Stimulated activated CD8-positive, alpha-beta memory T cell treated with anti-CD3 and anti-CD28 coated beads, Interleukin-12 subunit alpha, Interleukin-12 subunit beta, amount 100 ng/mL, for 4 hours (primary cell): Measurements from ENCODE around the gene THG1L.
"Not testable (repeated sequence)": the region's sequence is repeated elsewhere in the genome, so short reads cannot be mapped to it uniquely, and the experiment has no call there.

Experiments
- DNase-seq: peaks from one replicate; pipeline ENCODE4 v3.0.0-alpha.2; 2020; ENCODE audit warnings: low read depth

THG1L gene

DNA sequence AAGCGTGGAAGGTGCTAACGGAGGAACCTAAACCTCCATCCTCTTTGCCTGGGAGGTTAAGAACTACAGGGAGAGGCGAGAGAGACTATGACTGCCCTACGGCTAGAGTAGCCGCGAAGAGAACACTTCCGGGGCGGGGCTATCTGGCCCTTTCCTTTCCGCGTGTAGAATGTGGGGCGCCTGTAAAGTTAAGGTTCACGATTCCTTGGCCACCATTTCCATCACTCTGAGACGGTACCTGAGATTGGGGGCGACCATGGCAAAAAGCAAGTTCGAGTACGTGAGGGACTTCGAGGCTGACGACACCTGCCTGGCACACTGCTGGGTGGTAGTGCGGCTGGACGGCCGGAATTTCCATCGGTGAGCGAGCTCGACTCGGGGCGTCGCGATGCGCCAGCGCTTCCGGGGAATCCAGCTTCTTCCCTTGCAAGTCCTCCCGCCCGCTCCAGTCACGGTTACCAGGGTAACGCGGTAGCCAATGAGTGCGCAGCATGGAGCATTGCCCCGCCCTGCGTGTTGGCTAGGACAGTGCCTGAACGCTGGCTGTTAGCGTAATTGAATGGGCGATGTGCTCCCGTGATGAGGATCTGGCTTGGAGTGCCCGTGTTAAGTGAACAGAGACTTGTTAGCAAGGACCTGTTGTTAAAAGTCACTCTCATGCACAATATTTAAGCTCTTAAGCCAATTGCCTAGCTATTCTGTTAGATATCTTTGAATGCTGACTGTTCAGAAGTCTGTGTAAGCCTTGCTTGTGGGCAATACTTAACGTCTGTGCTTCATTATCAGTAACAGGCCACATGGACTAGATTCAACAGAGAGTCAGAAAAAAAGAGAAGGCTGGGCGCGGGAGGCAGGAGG is at the start of gene THG1L:
TSS of gene THG1L (plus strand) at position 149 of the 858 bp plus-strand sequence. CDS start at position 170, 21 bp downstream.
- peak; percentile 97 for DNase-seq

DNA sequence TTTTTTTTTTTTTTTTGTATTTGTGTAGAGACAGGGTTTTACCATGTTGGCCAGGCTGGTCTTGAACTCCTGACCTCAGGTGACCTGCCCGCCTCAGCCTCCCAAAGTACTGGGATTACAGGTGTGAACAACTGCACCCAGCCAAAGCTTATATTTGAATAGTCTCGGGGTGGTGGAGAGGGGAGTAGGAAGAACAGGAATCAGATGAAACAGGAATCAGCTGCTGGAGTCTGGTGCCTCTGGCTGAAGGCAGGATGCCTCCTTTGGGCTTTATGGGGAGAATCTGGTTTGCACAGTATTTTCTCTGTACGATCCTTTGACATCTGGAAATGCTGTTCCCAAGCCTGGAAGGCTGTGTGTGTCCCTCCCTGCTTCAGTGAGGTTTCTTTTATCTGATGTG is 49.0 kb upstream of the THG1L start:
- no peak for DNase-seq

DNA sequence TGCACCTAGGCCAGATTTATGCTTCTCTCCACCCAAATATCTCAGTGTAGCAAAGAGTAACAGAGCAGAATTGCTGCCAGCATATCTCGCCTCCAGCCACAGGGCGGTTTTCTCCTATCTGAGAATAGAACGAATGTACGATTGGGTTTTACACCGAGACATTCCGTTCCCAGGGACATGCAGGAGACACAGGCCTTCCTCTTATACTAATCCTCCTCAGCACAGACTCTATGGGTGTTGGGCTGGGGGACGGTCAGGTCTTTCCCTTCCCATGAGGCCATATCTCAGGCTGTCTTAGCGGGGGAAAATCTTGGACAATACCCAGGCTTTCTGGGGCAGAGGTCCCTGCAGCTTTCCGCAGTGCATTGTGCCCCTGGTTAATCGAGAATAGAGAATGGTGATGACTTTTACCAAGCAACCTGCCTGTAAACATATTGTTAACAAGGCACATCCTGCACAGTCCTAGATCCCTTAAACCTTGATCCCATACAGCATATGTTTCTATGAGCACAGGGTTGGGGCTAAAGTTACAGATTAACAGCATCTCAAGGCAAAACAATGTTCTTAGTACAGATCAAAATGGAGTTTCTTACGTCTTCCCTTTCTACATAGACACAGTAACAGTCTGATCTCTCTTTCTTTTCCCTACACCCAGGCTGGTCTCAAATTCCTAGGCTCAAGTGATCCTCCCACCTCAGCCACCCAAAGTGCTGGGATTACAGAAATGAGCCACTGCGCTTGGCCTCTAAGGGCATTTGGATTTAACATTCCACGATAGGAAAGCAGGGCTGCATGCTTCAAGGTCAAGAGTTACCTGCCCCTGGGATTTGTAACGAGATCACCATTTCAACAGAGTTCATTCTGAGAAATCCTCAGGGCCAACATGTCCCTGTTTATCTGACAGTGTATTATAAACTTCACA is 44.7 kb upstream of the THG1L start:
- not testable (repeated sequence) for DNase-seq

DNA sequence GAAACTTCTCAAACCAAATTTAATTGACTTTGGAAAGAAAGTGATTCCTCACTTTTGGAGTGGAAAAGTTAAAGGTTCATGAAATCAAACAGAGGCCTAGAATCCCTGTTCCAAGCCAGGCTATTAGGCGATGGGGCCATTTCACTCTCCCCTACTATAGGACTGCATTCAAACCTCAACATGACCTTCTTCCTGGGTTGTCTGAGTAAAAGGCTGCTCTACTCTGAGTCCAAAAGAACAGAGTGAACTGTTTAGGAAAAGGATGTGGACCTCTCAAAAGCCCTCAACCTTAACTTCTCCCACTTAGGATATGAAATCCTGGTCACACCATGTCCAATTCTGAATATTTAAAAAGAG is 44.0 kb upstream of the THG1L start:
- no peak for DNase-seq

DNA sequence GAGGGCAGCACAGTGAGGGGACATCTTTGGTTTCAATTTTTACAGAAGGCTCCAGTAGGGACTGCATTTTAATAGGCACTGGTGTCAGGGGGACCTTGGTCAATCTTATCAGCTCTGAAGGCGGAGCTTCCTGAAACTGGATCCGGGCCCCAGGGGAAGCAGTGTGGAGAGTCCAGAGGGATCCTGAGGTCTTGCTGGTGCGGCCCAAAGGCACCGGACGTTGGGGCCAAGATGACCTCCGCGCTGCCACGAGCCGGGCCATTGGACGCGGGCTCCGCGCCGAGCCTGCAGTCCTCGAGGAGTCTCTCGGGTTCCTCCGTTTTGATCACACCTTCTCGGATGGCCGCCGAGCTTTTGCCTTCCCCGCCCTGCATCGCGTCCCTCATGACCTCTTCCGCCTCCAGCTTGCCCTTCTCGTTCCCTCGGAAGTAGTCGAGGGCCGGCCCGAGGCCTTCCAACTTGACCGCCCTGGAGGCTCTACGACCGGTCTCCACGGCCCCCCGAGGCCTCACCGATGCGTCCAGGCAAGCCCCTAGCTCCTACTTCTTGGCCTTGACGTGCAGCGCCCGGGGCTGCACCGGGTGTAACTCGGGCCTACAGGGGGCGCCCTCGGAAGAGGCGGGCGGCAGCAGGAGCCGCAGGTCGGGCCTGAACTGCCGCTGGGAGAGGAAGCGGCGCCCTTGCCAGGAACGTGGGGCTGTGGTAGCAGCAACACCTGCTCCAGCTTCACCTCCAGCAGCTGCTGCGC is 41.1 kb upstream of the THG1L start:
- DNase-seq: no peak

DNA sequence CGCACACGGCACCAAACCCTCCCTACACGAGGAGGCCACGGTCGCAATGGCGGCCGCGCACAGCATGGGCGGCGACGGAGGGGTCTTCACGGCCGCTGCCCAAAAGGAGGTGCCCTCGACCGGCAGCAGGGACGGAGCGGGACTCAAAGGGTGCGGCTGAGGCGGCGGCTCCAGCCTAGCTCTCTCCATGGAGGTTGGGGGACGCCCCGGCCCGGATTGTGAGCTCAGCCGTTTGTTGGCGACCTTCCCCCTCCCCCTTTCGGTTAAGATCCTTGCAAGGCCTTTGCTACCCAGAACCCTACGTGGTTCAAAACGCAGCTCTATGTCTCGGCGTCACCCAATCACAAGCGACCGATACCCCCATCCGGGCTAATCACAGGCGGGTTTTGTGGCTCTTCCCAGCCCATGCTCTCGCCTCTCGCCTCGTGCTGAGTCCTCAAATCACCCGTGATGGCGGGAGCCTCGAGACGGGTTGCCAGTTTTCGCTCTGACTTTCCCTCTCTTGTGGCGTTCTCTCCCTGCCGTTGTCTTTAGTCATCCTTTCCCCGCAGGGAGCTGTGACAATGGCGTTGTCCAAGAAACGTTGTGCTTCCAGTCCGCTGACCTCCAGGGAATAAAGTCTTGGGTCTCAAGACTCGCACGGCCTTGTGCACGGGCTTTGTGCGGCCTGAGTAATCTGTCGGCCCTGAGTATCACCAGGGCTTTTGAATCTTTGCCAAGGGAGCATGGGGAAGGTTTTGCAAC is 40.4 kb upstream of the THG1L start:
- DNase-seq: no peak

DNA sequence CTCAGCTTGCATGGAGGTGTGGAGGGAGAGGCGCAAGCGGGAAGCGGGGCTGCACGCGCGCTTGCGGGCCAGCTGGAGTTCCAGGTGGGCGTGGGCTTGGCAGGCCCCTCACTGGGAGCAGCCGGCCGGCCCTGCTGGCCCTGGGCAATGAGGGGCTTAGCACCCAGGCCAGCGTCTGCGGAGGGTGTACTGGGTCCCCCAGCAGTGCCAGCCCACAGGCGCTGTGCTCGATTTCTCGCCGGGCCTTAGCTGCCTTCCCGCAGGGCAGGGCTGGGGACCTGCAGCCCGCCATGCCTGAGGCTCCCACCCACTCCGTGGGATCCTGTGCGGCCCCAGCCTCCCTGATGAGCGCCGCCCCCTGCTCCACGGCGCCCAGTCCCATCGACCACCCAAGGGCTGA is 37.4 kb upstream of the THG1L start:
- DNase-seq: not testable (repeated sequence)

DNA sequence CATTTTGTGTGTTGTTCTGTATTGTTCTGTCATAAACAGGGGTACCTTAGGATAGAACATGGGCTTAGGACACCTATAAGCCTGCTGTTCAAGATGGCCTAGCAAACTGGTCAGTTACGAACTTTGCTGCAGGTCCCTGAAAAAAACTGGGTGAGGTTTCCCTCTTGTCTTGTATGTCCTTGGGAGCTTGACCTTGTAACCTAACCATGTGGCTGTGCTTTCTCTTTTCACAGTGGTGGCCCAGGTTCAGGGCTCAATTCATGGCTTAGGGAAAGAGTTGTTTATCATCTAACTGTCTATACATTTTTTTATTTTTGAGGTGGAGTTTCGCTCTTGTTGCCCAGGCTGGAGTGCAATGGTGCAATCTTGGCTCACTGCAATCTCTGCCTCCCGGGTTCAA is 35.1 kb upstream of the THG1L start:
- not testable (repeated sequence) for DNase-seq

DNA sequence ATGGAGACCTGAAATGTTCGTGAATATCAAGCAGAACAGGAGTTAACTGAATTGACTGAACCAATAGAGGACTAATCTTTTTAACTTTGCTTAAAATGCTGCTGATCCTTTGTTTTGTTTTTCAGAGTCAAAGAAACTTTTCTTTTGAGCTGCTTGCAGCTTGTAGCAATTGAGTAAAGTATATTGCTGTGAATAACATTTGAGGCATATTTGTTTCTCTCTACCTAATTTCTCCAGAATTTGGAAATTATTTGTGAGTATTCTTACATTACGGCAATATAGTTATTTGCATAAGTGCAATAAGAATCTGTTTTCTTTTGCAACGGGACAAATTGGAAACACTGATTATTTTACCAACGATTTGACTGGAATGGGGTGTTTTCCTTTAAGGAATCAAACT is 32.5 kb upstream of the THG1L start:
- DNase-seq: not testable (repeated sequence)

DNA sequence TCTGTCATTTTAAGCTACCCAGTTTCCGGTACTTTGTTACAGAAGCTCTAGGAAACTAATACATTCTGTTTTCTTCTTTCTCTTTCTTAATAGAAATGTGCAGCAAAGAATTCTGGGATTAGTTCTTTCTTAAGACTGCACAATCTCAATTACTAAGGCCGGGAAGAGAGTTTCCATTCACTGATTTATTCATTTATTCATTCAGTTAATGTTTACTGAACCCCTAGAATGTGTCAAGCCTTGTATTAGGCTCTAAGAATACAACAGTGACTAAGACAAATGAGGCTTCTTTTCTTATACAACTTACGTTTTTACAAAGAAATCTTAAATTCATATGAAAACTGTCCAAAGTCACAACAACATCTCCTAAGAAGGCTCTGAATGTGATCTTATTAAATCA is 27.5 kb upstream of the THG1L start:
- DNase-seq: no peak

DNA sequence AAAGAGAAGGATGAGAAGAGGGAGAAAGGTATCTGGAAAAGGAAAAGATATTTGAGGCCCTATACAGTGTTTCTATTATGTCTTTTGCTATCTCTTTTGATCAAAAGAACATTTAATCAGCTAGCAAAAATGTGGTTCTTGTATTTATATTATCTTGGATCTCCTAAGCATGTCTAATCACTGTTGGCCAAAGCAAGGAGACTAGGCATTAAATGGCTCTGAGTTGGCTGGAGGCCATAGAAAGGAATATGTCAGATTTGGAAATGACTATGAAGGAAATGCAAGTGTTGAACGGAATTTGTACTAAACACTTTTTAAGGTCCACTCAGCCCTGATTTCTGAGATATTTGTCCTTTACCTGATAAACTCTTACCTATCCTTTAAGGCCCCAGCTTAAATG is 22.4 kb upstream of the THG1L start:
- DNase-seq: no peak

DNA sequence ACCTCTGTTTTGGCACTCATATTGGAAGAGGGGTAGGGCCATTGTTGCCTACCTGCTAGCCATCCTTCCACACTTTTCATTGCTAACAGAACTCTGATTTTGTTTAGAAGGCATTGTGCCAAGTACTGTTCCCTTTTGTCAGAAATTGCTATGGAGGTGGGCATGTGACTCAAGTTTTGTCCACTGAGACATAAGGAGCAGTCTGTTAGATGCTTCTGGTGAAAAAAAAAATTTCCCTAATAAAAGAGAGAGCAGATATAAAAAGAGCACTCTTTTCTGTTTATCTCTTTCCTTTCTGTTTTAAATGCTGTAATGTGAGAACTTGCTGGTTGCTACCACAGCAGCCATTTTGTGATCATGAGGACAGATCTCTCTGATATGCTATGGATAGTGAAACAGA is 21.9 kb upstream of the THG1L start:
- DNase-seq: no peak

DNA sequence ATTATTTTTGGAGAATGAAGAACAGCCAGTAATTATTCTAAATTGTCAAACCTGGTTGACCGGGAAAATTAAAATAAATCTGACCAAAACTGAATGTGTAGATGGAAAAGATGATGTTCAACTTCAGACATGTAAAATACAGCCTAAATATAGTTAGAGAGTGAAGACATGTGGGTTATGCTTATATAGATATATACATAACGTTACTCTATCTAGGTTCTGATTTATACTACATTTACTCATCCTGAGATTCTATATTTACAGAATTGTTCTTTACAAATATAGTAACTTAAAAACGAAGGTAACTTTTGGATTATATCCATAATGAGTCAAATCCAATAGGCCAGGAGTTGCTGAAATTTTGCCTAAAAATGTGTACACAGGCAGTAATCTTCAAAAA is 20.8 kb upstream of the THG1L start:
- DNase-seq: no peak

DNA sequence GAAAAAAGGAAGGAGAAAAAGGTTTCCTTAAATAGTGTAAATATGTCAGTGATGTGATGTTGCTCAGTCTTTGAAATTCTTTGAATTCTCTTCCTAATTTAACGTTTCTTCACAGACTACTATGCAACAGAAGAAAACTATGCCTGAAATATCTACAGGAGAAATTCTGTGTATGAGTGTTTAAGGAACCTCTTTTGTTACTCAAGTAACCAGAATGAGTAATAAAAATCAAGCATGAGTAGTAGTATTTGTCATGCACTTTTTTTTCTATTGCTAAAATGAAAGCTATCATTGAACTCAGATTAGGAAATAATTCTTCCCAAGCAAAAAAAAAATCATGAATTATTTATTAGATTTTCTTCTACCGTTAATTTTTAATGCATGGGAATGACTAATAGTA is 20.3 kb upstream of the THG1L start:
- no peak for DNase-seq

DNA sequence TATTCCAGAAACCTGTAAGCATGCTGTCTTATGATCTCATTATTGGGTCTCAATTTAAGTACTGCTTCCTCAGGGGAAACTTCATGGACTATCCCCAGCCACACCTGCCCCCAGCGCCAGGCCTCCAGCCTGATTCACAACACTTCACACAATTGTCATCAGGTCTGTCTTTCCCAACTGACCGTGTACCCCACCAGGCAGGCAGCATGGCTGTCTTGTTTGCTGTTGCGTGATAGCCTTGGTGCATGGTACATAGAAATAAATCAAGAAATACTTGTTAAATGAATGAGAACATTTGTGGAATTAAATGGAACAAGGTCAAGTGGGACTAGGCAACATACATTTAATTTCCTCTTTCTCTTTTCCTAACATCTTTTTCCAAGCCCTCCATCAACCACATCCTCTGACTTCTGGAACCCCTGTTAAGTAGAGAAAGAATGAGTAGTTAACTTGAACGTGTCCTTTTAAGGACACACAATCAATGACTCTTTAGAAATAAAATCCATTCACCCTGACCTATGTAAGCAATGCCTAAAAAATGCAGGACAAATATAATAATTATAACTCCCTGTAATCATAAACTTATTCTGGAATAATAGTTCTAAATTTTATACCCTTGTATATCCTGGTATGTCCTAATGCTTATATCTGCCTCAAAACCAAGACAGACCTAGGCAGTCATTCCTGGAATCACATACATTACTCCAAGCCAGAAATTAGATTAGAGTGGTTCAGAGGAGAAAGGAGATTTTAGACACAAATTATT is 17.2 kb upstream of the THG1L start:
- DNase-seq: no peak

DNA sequence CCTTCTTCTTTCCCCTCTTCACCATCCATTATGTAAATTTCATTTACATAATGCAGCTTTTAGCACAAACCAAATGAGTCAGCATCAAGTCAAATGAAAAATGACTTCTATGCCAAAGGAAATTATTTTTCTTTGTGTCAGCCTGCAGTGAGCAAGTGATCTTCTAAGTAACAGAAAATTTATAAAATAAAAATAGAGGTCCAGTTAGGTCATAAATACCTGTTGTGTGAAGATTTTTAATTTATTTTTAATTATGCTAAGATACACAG is 16.7 kb upstream of the THG1L start:
- DNase-seq: no peak

DNA sequence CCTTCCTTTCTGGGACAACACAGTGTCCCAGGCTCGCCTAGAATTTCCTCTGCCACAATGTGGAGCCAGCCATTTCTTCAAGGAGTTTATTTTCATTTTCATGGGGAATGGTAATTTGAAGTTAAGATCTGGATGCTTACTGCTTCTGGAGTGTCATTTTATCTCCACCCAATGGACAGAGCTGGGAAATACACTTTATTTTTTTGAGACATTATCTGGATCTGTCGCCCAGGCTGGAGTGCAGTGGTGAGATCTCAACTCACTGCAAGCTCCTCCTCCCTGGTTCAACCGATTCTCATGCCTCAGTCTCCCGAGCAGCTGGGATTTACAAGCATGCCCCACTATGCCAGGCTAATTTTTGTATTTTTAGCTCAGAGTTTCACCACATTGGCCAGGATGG is 12.7 kb upstream of the THG1L start:
- no peak for DNase-seq

DNA sequence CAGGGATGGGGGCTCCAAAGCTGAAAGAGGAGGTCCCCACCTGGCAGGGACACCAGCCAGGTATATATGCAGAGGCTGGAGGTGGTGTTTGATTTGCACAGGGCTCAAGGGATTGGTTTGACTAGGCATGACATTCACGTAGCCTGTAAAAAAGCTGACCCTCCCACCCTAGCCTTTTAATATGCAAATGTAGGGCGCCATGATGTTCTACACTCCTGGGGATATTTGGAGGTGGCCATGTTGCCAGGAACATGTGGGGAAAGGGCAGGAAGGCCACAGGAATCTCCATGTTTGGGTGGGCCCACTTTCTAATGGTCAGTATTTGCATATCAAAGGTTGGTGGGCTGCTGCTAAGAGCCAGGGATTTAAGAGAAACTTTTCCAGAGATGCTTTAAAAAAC is 12.0 kb upstream of the THG1L start:
- DNase-seq: no peak

DNA sequence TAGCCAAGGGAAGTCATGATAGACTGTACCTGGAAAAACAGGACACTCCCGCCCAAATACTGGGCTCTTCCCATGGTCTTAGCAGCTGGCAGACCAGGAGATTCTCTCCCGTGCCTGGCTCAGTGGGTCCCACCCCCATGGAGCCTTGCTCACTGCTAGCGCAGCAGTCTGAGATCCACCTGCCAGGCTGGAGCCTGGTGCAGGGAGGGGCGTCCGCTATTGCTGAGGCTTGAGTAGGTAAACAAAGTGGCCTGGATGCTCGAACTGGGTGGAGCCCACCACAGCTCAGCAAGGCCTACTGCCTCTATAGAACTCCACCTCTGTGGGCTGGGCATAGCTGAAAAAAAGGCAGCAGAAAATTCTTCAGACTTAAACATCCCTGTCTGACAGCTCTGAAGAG is 10.1 kb upstream of the THG1L start:
- no peak for DNase-seq

DNA sequence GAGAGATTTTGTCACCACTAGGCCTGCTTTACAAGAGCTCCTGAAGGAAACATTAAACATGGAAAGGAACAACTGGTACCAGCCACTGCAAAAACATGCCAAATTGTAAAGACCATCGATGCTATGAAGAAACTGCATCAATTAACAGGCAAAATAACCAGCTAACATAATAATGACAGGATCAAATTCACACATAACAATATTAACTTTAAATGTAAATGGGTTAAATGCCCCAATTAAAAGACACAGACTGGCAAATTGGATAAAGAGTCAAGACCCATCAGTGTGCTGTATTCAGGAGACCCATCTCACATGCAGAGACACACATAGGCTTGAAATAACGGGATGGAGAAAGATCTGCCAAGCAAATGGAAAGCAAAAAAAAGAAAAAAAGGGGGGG is 8.3 kb upstream of the THG1L start:
- not testable (repeated sequence) for DNase-seq

DNA sequence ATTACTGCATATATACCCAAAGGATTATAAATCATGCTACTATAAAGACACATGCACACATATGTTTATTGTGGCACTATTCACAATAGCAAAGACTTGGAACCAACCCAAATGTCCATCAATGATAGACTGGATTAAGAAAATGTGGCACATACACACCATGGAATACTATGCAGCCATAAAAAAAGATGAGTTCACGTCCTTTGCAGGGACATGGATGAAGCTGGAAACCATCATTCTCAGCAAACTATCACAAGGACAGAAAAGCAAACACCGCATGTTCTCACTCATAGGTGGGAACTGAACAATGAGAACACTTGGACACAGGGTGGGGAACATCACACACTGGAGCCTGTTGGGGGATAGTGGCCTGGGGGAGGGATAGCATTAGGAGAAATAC is 4.6 kb upstream of the THG1L start:
- not testable (repeated sequence) for DNase-seq
